ENCODE results near the gene MGMT.

DNA sequence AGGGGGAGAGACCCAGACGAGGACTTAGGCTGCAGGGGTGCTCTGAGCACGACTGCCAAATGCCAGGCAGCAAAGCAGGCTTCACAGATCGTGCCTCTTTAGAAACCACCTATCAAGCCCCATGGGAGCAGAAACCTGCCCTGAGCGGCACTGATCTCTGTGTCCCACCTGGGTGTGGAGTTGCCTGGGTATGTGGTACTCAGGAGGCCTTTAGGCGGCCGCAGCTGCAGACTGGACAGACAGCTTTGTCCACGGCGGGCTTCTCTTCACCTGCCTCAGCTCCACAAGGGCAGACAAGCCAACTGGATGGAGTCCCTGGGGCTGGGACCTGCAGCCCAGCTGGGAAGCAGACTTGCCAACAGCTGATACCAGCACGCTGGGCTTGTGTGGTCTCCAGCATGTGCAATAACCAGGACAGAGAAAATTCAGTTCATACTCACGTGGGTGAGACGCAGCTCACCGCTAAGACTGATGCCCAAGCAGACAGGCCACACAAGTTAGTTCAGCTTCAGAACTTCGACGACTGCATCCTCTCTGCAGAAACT, 333.8 kb downstream of the MGMT start:
- TF ChIP-seq POLR2A (conservative IDR thresholded peaks at IDR 0.05) (no peak), CTCF (IDR thresholded peaks at IDR 0.05 in 2 of 3, conservative IDR thresholded peaks at IDR 0.05 in 1 of 3; ENCODE audit: insufficient read depth in 2 of 3, low read depth in 1 of 3, low read length in 3 of 3) (no peak)

Measured in K562 (cell line).